ENCODE measurements around the gene KAZN.

Gene KAZN

GRCh38 chr1:14999441-14999840 is 401.0 kb downstream of the KAZN start:
- DNase-seq = no peak

- DNase-seq = no peak
Measured at GRCh38 chr1:15000030-15000429, 401.5 kb downstream of the KAZN start.

DNA sequence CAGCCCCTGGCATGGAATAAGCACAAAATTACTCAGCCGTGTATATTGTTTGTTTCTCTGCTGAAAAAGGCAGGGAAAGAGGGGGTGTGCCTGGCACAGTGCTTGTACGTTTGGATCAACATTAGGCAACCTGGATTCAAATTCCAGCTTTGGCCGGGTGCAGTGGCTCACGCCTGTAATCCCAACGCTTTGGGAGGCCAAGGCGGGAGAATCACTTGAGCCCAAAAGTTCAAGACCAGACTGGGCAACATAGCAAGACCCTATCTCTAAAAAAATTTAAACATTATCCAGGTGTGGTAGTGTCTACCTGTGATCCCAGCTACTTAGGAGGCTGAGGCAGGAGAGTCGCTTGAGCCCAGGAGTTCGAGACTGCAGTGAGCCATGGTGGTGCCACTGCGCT is 402.2 kb downstream of the KAZN start:
- no peak for DNase-seq

DNA sequence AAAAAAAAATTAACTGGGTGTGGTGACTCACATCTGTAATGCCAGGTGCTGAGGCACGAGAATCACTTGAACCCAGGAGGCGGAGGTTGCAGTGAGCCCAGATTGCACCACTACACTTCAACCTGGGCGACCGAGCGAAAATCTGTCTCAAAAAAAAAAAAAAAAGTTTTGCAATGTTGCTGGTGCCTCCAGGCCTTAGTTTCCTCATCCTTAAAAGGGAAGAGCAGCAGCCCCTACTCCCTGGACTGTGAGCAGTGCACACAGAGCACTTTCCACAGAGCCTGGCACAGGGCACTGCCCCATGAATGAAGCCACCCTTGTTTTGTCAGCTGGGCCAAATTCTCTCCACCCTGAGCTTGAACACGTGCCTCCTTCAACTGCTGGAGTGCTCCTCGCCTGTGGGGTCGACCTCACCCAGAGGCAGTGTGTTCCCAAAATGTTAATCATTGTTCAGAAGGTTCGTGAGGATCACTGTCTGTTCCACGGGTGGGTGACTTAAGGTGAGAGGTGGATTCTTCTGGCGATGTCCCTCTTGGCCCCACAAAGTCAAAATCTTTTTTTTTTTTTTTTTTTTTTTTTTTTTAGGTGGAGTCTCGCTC is 402.9 kb downstream of the KAZN start:
- no peak for DNase-seq

DNA sequence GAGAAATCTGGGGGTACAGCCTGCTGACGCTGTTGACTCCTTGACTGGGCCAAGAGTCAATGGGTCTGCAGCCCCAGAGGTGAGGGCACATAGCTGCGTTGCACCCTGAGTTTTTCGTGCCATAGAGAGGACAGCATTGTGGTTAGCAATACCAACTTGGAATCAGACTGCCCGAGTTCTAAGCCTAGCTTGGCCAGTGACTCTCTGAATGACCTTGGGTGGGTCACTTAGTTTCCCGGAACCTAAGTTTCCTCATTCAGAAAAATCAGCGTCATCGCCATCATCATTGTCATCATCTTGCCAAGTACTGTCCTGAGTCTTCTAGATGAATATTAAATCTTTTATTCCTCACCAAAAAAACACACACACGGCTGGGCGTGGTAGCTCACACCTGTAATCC is 403.8 kb downstream of the KAZN start:
- DNase-seq = no peak

DNA sequence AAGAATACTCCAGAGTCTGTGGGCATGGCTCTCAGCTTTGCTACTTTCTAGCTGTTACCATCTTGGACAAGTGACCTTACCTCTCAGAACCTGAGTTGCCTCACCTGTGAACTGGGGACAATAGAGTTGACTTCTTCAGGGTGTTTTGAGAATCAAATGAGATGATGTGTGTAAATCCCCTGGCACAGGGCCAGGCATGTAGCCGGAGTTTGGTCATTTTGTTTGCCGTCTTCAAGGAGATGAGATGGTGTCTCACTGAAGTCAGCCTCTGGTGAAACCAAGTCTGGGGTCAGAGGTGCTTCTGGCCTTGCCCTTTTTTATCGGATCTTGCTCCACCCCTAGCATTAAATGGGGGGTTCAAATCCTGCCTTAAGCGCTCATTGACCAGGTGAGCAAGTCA is 405.9 kb downstream of the KAZN start:
- no peak for DNase-seq

GRCh38 chr1:15005116-15005515 is 406.6 kb downstream of the KAZN start:
- DNase-seq = no peak

DNA sequence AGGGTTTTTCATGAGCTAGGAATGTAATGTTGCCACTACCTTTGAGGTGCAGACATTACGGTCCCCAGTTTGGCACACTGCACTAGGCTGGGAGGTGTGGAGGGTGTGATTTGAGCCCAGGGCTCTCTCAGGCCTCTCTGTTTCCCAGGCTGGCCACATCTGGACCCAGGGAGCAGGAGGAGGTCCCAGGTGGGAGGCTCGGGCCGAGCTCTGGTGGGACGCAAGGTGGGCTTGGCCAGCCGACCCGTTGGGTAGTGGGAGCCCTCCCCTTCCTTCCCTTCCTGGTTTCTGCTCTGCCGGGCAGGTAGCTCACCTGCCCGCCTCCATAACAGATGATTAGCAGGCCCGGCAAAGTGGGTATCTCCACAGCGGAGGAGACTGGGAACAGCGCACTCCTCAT is 408.9 kb downstream of the KAZN start:
- DNase-seq = no peak

- no peak for DNase-seq
Measured at GRCh38 chr1:15007842-15008241, 409.4 kb downstream of the KAZN start.

DNA sequence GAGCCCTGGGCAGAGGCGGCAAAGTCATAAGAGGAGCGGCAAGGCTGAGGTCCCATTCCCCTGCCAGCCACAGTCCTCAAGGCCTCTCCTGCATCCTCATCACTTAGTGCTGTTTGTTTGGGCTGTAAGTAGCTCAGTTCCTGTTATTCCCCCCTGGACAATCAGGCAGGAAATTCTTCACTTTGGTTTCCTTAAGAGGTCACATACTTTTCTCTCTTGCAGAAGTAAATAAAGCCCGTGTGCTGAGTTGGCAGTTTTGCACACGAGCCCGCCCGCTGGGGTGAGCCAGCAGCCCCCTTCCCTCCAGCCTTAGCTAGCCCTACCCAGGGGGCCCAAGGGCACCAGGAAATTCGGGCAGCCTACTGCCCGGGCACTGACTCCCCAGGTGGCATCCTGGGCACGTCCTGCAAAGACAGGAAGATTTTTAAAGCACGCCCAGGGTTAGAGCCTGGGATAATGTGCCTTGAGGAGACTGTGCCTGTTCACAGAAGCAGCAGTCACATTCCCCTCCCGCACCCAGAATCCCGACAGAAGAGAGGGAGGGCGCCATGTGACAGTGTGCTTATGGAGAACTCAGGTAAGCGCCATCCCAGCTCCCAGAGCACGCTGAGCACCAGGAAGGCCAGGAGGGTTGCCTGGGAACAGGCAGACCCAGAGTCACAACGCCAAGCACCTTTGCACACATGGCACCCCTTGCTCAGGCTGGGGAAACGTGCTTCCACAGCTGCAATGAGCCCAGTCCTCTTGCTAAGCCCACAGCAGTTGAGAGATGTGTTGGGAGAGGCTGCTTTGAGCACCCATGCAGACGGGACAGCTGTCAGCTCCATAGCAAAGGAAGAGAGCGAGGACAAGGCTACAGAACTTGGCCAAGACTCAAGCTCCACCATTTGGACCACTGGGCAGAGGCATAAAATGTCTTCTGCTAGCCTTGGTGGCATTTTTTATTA is 410.6 kb downstream of the KAZN start:
- no peak for DNase-seq

- DNase-seq = no peak
Measured at GRCh38 chr1:15011160-15011559, 412.7 kb downstream of the KAZN start.

GRCh38 chr1:15011661-15012060 is 413.2 kb downstream of the KAZN start:
- DNase-seq = no peak

DNA sequence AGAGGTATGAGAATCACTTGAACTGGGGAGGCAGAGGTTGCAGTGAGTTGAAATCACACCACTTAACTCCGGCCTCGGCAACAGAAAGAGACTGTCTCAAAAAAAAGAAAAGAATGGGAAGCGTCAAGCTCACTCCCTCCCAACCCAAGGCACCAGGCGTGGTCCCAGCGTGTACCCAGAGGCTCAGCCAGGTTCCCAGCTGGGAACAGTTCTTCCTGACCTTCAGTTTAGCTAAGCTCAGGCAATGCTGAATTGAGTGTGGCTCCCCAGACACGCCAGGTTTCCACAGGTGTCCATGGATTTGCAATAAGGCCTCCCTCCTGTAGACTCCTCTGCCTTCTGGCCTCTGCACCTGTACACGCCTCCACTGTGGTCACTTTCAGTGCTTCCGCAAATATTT is 414.3 kb downstream of the KAZN start:
- no peak for DNase-seq

DNA sequence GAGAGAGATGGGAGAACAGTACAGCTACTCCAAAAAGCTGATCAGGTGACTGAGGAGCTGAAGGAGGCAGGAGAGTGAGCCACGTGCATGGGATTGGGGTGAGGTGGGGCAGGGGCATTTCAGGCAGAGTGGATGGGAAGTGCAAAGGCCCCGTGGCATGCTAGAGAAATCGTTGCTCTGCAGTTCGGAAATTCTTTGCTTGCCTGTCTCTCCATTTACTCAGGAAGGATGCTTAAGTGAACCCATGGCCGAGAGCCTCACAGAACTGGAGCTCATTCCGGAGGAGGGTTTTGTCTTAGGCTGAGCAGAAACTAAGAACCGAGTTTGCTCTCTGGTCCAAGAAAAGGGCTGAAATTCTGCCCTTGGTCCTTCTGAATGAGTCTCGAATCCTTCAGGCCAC is 415.3 kb downstream of the KAZN start:
- DNase-seq = no peak

- no peak for DNase-seq
Measured at GRCh38 chr1:15014516-15014915, 416.0 kb downstream of the KAZN start.

- DNase-seq = no peak
Measured at GRCh38 chr1:15016001-15016400, 417.5 kb downstream of the KAZN start.

- no peak for DNase-seq
Measured at GRCh38 chr1:15016526-15016925, 418.0 kb downstream of the KAZN start.

- DNase-seq = no peak
Measured at GRCh38 chr1:15017120-15017519, 418.6 kb downstream of the KAZN start.

GRCh38 chr1:15018767-15019166 is 420.3 kb downstream of the KAZN start:
- DNase-seq = no peak

GRCh38 chr1:15020943-15021745 is 422.7 kb downstream of the KAZN start:
- no peak for DNase-seq

GRCh38 chr1:15022048-15022447 is 423.6 kb downstream of the KAZN start:
- DNase-seq = no peak

GRCh38 chr1:15023205-15023604 is 424.7 kb downstream of the KAZN start:
- no peak for DNase-seq

DNA sequence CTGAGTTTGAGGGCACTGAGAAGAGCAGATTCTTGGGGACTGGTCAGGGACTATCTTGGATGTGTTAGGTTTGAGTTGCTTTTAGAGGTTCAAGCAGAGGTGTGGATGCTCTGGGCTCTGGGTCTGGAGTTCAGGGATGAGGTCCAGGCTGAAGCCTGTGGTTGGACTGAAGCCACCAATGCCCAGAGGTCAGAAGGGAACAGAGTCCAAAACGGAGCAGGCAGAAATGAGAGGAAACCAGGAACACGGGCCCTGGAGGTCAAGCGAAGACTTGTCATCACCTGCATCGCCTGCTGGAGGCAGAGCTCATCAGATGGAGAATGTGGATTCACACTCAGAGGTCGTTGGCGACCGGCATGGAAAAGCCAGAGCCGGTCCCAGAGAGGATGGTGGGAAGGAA is 425.5 kb downstream of the KAZN start:
- DNase-seq = no peak

- DNase-seq = no peak
Measured at GRCh38 chr1:15026117-15026489, 427.6 kb downstream of the KAZN start.
